H1 (cell line): ENCODE measurements around the gene CLN3. TPM values are rescaled to one million over a fixed set of nuclear protein-coding genes. Genes with fewer than 3 reads are reported as not detected.
"Not testable (repeated sequence)": the region's sequence is repeated elsewhere in the genome, so short reads cannot be mapped to it uniquely, and the experiment has no call there.

Experiments used
- CTCF ChIA-PET: fragments of 300-600 bp; sonication (Branson Sonifier 250); formaldehyde crosslinking; loops from one replicate; lab custom pipeline; 2021; ENCODE audit not compliant: partially characterized antibody; lab: Charles Lee
- POLR2A ChIA-PET: fragments of 300-600 bp; sonication (Branson Sonifier 250); formaldehyde crosslinking; loops from one replicate; lab custom pipeline; 2021; ENCODE audit warnings: inconsistent platforms; ENCODE audit not compliant: partially characterized antibody; lab: Charles Lee
- DNase-seq, 2 experiments: peaks; one replicate each; pipeline versions ENCODE4 v3.0.0 to v3.0.0-alpha.2; 2010 to 2022; ENCODE audit warnings: low spot score in 2 of 2, low read depth in 1 of 2, mixed read lengths in 1 of 2
- FAIRE-seq: peaks from 2 replicates; lab custom pipeline; 2011; peaks lifted over from hg19 to GRCh38; lab: Jason Lieb, UNC
- H2AFZ ChIP-seq: 2 replicates; pipeline ENCODE4 v1.8.1; 2012; ENCODE audit warnings: low read length, inconsistent platforms
- H2AK5ac ChIP-seq: 2 replicates; pipeline ENCODE4 v1.6.1; 2013; ENCODE audit warnings: low read depth, low read length
- H2BK120ac ChIP-seq: replicated peaks from 2 replicates; pipeline ENCODE3; 2013; ENCODE audit warnings: low read depth, low read length, inconsistent platforms
- H2BK12ac ChIP-seq: 2 replicates; pipeline ENCODE4 v1.6.1; 2013; ENCODE audit warnings: low read depth, low read length
- H2BK15ac ChIP-seq: 2 replicates; pipeline ENCODE4 v1.6.1; 2013; ENCODE audit warnings: low read length
- H2BK20ac ChIP-seq: 2 replicates; pipeline ENCODE4 v1.6.1; 2013; ENCODE audit warnings: low read length
- H2BK5ac ChIP-seq: 2 replicates; pipeline ENCODE4 v1.6.1; 2013; ENCODE audit warnings: low read depth, low read length
- H3K14ac ChIP-seq: 2 replicates; pipeline ENCODE4 v1.6.1; 2013; ENCODE audit warnings: inconsistent platforms; ENCODE audit not compliant: insufficient read length
- H3K18ac ChIP-seq: 2 replicates; pipeline ENCODE4 v1.6.1; 2013; ENCODE audit warnings: low read length; ENCODE audit errors: extremely low read depth
- H3K23ac ChIP-seq: 2 replicates; pipeline ENCODE4 v1.6.1; 2013; ENCODE audit warnings: inconsistent platforms; ENCODE audit not compliant: insufficient read length
- H3K23me2 ChIP-seq: 2 replicates; pipeline ENCODE4 v1.6.1; 2013; ENCODE audit warnings: low read depth, low read length
- H3K27ac ChIP-seq: 2 replicates; pipeline ENCODE4 v1.6.1; 2011; ENCODE audit warnings: low read depth, low read length, inconsistent platforms
- H3K27me3 ChIP-seq, 4 experiments: replicated peaks in 1 of 4; 1 replicate in 1 of 4; 2 replicates in 3 of 4; pipeline versions ENCODE4 v1.6.1 to v1.8.1; 2011 to 2013; ENCODE audit warnings: low read length in 3 of 4, mild to moderate bottlenecking in 3 of 4, inconsistent platforms in 2 of 4, mixed read lengths in 2 of 4, moderate library complexity in 1 of 4; ENCODE audit not compliant: control insufficient read depth in 3 of 4, insufficient read depth in 3 of 4; ENCODE audit errors: extremely low read depth in 1 of 4
- H3K36me3 ChIP-seq, 4 experiments: 2 replicates each; pipeline versions ENCODE4 v1.6.1 to v1.8.1; 2011 to 2013; ENCODE audit warnings: mild to moderate bottlenecking in 4 of 4, low read length in 3 of 4, moderate library complexity in 2 of 4, control low read depth in 1 of 4, inconsistent platforms in 1 of 4; ENCODE audit not compliant: insufficient read depth in 4 of 4, control insufficient read depth in 2 of 4
- H3K4ac ChIP-seq: replicated peaks from 2 replicates; pipeline ENCODE3; 2013; ENCODE audit warnings: low read length, low read depth, mixed read lengths, inconsistent platforms; ENCODE audit not compliant: insufficient read length
- H3K4me1 ChIP-seq, 4 experiments: replicated peaks in 1 of 4; 1 replicate in 1 of 4; 2 replicates in 3 of 4; pipeline versions ENCODE4 v1.6.1 to v1.8.1; 2011 to 2013; ENCODE audit warnings: low read length in 3 of 4, inconsistent platforms in 2 of 4, mixed read lengths in 1 of 4; ENCODE audit not compliant: insufficient read depth in 4 of 4, control insufficient read depth in 3 of 4
- H3K4me2 ChIP-seq, 2 experiments: 2 replicates each; pipeline versions ENCODE4 v1.6.1 to v1.8.1; 2011 to 2013; ENCODE audit warnings: low read depth in 2 of 2, low read length in 2 of 2, control low read depth in 1 of 2, inconsistent platforms in 1 of 2, mild to moderate bottlenecking in 1 of 2; ENCODE audit not compliant: insufficient read depth in 1 of 2
- H3K4me3 ChIP-seq, 4 experiments: fragments of 200-600, 300-600 bp in 1 of 4; sonication (generic), shearing (Covaris generic), sonication (Bioruptor Twin) in 1 of 4; 2 replicates each; pipeline versions ENCODE4 v1.5.1 to v1.8.1; 2011 to 2016; ENCODE audit warnings: low read length in 4 of 4, low read depth in 3 of 4, control low read depth in 2 of 4, inconsistent platforms in 2 of 4, mild to moderate bottlenecking in 2 of 4, mixed read lengths in 1 of 4, moderate library complexity in 1 of 4; ENCODE audit not compliant: insufficient read depth in 2 of 4; ENCODE audit errors: extremely low read depth in 1 of 4
- H3K56ac ChIP-seq: replicated peaks from 2 replicates; pipeline ENCODE3; 2013; ENCODE audit warnings: low read depth, mild to moderate bottlenecking, mixed read lengths, low read length, inconsistent platforms; ENCODE audit not compliant: insufficient read length
- H3K79me1 ChIP-seq: 2 replicates; pipeline ENCODE4 v1.6.1; 2013; ENCODE audit warnings: low read depth, low read length, control low read depth
- H3K79me2 ChIP-seq, 2 experiments: 2 replicates each; pipeline versions ENCODE4 v1.6.1 to v1.8.1; 2012 to 2013; ENCODE audit warnings: low read length in 2 of 2, mild to moderate bottlenecking in 2 of 2, inconsistent platforms in 1 of 2; ENCODE audit not compliant: insufficient read depth in 2 of 2, control insufficient read depth in 1 of 2
- H3K9ac ChIP-seq, 4 experiments: replicated peaks in 1 of 4; 1 replicate in 1 of 4; 2 replicates in 3 of 4; pipeline versions ENCODE4 v1.6.1 to v1.8.1; 2011 to 2013; ENCODE audit warnings: low read depth in 3 of 4, low read length in 3 of 4, control low read depth in 2 of 4, mild to moderate bottlenecking in 2 of 4, moderate library complexity in 2 of 4, inconsistent platforms in 1 of 4; ENCODE audit errors: extremely low read depth in 1 of 4
- H3K9me3 ChIP-seq, 2 experiments: 2 replicates each; pipeline versions ENCODE4 v1.6.1 to v1.8.1; 2012 to 2013; ENCODE audit warnings: mild to moderate bottlenecking in 2 of 2, moderate library complexity in 2 of 2, control low read depth in 1 of 2, inconsistent platforms in 1 of 2, low read depth in 1 of 2, low read length in 1 of 2, mixed read lengths in 1 of 2; ENCODE audit not compliant: insufficient read depth in 2 of 2
- H4K20me1 ChIP-seq, 2 experiments: replicated peaks in 1 of 2; 2 replicates each; pipeline versions ENCODE3 to v1.8.1; 2011 to 2013; ENCODE audit warnings: inconsistent platforms in 2 of 2, low read length in 2 of 2, mild to moderate bottlenecking in 1 of 2; ENCODE audit not compliant: insufficient read depth in 2 of 2, control insufficient read depth in 1 of 2
- H4K5ac ChIP-seq: 2 replicates; pipeline ENCODE4 v1.6.1; 2013; ENCODE audit warnings: low read length, low read depth, mixed read lengths, inconsistent platforms; ENCODE audit not compliant: insufficient read length
- H4K8ac ChIP-seq: 2 replicates; pipeline ENCODE4 v1.8.0; 2013; ENCODE audit warnings: mild to moderate bottlenecking, moderate library complexity, low read length, inconsistent platforms; ENCODE audit not compliant: insufficient read depth; ENCODE audit errors: extremely low read depth
- H4K91ac ChIP-seq: replicated peaks from 2 replicates; pipeline ENCODE3; 2013; ENCODE audit warnings: low read length, mixed read lengths, inconsistent platforms; ENCODE audit not compliant: insufficient read length
- WGBS, 2 experiments: shearing (Covaris generic) in 1 of 2; methylation state at CpG; one replicate each; pipeline versions ENCODE4 v1.1.6 to v1.1.7; 2013 to 2015; ENCODE audit warnings: low lambda C conversion rate in 2 of 2, mixed read lengths in 2 of 2, inconsistent platforms in 1 of 2, low coverage in 1 of 2, missing lambda C conversion rate in 1 of 2; ENCODE audit not compliant: insufficient replicate concordance in 2 of 2, insufficient coverage in 1 of 2, insufficient read length in 1 of 2; ENCODE audit errors: extremely low coverage in 1 of 2, missing lambda C conversion rate in 1 of 2; 5-methylcytosine and 5-hydroxymethylcytosine counted together
- polyA plus RNA-seq, 7 experiments: library from polyadenylated mRNA; depleted of rRNA in 3 of 7; stranded (reverse) in 5 of 7; unstranded in 2 of 7; fragments of >200 nt in 5 of 7; fragments of 200-250 nt in 2 of 7; gene quantifications; 1 replicate in 5 of 7; 2 replicates in 1 of 7; 4 replicates in 1 of 7; pipeline versions ENCODE4 v1.2.1 to v1.2.3, GENCODE V29; 2011 to 2013; ENCODE audit warnings: missing spikeins in 2 of 7, mixed read lengths in 2 of 7
- total RNA-seq: library from RNA; stranded (reverse); fragmentation: NEBNext Ultra II Directional; extraction: Animal tissue kit (Norgen Biotek cat#: 25700); gene quantifications from 2 replicates; pipeline ENCODE4 v1.2.1, GENCODE V29; 2021

Gene CLN3
- total and polyA plus RNA-seq, 2 of the 8 experiments (the other 6 are each of a cell fraction or from before 2014, with no cell fraction given) = 22.9 to 44.3 TPM

DNA sequence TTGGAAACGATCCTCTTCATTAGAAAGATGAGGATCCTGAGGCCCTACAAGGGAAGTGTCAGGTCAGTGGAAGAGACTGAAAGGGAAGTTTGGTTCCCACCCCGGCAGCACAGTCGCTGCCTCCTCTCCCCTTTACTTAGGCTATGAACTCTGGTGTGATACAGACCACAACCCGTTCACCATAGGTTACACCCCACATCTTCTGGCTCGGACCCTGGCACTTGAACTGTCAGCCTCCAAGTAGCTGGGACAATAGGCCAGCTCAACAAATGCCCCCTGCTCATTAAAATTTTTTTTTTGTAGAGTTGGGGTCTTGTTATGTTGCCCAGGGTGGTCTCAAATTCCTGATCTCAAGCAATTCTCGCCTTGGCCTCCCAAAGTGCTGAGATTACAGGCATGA, 47.9 kb downstream of the CLN3 start:
- H3K4me1 ChIP-seq, POLR2A ChIA-PET, H3K36me3 ChIP-seq, H4K20me1 ChIP-seq, H3K14ac ChIP-seq, H3K18ac ChIP-seq, H3K27ac ChIP-seq, H3K79me1 ChIP-seq, H2AFZ ChIP-seq, CTCF ChIA-PET, H3K23me2 ChIP-seq, H4K8ac ChIP-seq, H3K27me3 ChIP-seq, H4K5ac ChIP-seq, FAIRE-seq, H2BK15ac ChIP-seq, H2BK20ac ChIP-seq, H4K91ac ChIP-seq, H3K4ac ChIP-seq, H3K56ac ChIP-seq, H3K23ac ChIP-seq, H3K4me3 ChIP-seq, H3K4me2 ChIP-seq, H2BK12ac ChIP-seq, H2BK120ac ChIP-seq, DNase-seq, H2BK5ac ChIP-seq, H3K9me3 ChIP-seq, H3K79me2 ChIP-seq, H2AK5ac ChIP-seq, H3K9ac ChIP-seq: not testable (repeated sequence)
- WGBS, 2 experiments = 97% methylated on average over 3 of the region's 6 CpGs; no CpG with 5 or more reads in 1 of the 2 experiments

DNA sequence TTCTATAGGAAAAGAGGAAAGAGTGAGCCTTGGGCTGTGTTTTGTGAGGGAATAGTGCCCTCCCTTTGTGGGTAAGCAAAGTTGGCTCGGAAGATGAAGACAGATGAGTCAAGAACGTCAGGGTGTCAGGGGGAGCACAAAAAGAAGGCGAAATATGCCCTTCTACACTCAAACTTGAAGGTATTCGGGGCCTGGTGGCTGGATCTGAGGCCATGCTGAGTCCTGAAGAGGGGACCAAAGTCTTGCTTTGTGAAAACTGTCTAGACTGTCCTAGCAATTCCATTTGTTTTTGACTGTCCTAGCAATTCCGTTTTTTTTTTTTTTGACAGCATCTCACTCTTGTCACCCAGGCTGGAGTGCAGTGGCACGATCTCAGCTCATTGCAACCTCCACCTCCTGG, 53.0 kb downstream of the CLN3 start:
- H3K4me2 ChIP-seq, H2BK12ac ChIP-seq, H4K5ac ChIP-seq, H3K27ac ChIP-seq, H3K79me2 ChIP-seq, H2AFZ ChIP-seq, H3K23me2 ChIP-seq, H3K4me3 ChIP-seq, H2BK120ac ChIP-seq, H3K23ac ChIP-seq, H3K14ac ChIP-seq, H3K9ac ChIP-seq, H4K20me1 ChIP-seq, H4K8ac ChIP-seq, POLR2A ChIA-PET, H3K18ac ChIP-seq, H2BK20ac ChIP-seq, H2BK15ac ChIP-seq, DNase-seq, H3K79me1 ChIP-seq, CTCF ChIA-PET, H2BK5ac ChIP-seq, H4K91ac ChIP-seq, FAIRE-seq, H3K9me3 ChIP-seq, H3K36me3 ChIP-seq, H2AK5ac ChIP-seq, H3K4me1 ChIP-seq, H3K56ac ChIP-seq, H3K4ac ChIP-seq, H3K27me3 ChIP-seq: not testable (repeated sequence)
- 100% methylated on average over 1 of the region's 6 CpGs; no CpG with 5 or more reads in 1 of the 2 experiments for WGBS, 2 experiments
